ENCODE data around the gene GJD3. TPM values are rescaled to one million over a fixed set of nuclear protein-coding genes. Genes with fewer than 3 reads are reported as not detected.
A peak's percentile ranks its signal among the peaks of the same experiment; 100 is the strongest.

Gene GJD3
- total and polyA plus RNA-seq, 2 donors (not counting 1 experiment from before 2014, with no cell fraction given): not detected

- Histone ChIP-seq H3K4me1 (ENCODE audit: control insufficient read depth in 2 of 2, insufficient read depth in 2 of 2, low read length in 2 of 2) (peaks cover 12 to 13% of the 10 kb centered on the region in 2 donors), H4K20me1 (ENCODE audit: control insufficient read depth, insufficient read depth, low read length, poor library complexity, severe bottlenecking) (no peaks in the 10 kb centered on the region), H3K4me2 (replicated peaks; ENCODE audit: low read depth, low read length, poor library complexity, severe bottlenecking) (no peak overlapping the region), H3K9ac (ENCODE audit: low read length) (no peak overlapping the region), H3K9me3 (ENCODE audit: control extremely low read depth in 1 of 3, control insufficient read depth in 2 of 3, insufficient read depth in 1 of 3, low read length in 2 of 3) (peaks cover 0 to 11% (median 0%) of the 10 kb centered on the region in 3 donors), H3K27me3 (replicated peaks in 1 of 4; ENCODE audit: control extremely low read depth in 1 of 4, control insufficient read depth in 3 of 4, insufficient read depth in 4 of 4, low read length in 3 of 4) (peaks cover 0 to 20% (median 5%) of the 10 kb centered on the region in 4 experiments), H3K27ac (ENCODE audit: low read length in 2 of 2) (no peak overlapping the region), H2AFZ (ENCODE audit: insufficient read depth, low read depth, low read length, poor library complexity, severe bottlenecking) (no peak overlapping the region), H3K36me3 (replicated peaks in 1 of 2; ENCODE audit: control extremely low read depth in 1 of 2, control insufficient read depth in 1 of 2, extremely low read depth in 1 of 2, insufficient read depth in 2 of 2, low read length in 1 of 2) (no peaks in the 10 kb centered on the region), H3K79me2 (ENCODE audit: control insufficient read depth, insufficient read depth, low read length) (no peaks in the 10 kb centered on the region), H3K4me3 (ENCODE audit: control extremely low read depth in 1 of 5, extremely low read depth in 1 of 5, insufficient read depth in 1 of 5, low read depth in 2 of 5, low read length in 4 of 5) (no peak overlapping the region)
- Mint-ChIP-seq H3K27ac (no peak overlapping the region), H3K4me1 (peaks cover 9% of the 10 kb centered on the region), H3K27me3 (no peaks in the 10 kb centered on the region), H3K4me3 (no peak overlapping the region), H3K9me3 (ENCODE audit: insufficient read depth) (no peaks in the 10 kb centered on the region)
- CTCF ChIA-PET: interaction anchor here (3.2 kb wide), 1 partner anchor 13 kb away, joined by 16 read pairs; no protein-coding TSS in a partner anchor
- POLR2A ChIA-PET: no interaction called here
- TF ChIP-seq EZH2 (IDR thresholded peaks at IDR 0.05; ENCODE audit: borderline replicate concordance, insufficient read depth, low read depth, low read length, poor library complexity, severe bottlenecking) (no peak), CTCF (IDR thresholded peaks at IDR 0.05) (no peak)
- ATAC-seq (ENCODE audit: low read depth): no peak
- 71% methylated on average over 15 of the region's 17 CpGs for WGBS (ENCODE audit: insufficient coverage)
- intact Hi-C loops (cut with micrococcal nuclease): no loop called here
- peak; percentile 17 for DNase-seq
These were observed 2.5 kb upstream of the GJD3 start for GRCh38 chr17:40366861-40367518.

Measured in B cell (primary cell).